NCI-H187 treated with DMSO at 0.1 percent for 48 hours (cell line): ENCODE data around the gene POU4F1.
A peak's percentile ranks its signal among the peaks of the same experiment; 100 is the strongest.
"Not testable (repeated sequence)": the region's sequence is repeated elsewhere in the genome, so short reads cannot be mapped to it uniquely, and the experiment has no call there.

Source experiments
- DNase-seq: peaks from one replicate; lab custom pipeline; 2025; lab: John Stamatoyannopoulos, UW

POU4F1 gene

GRCh38 chr13:78603240-78603957, at the start of gene POU4F1:
TSS of gene POU4F1 (minus strand) at chr13:78603552. CDS start at chr13:78603326, 226 bp downstream.
- DNase-seq: peak; percentile 86

GRCh38 chr13:78652651-78653050, 49.3 kb upstream of the POU4F1 start:
- no peak for DNase-seq

- no peak for DNase-seq
Measured at GRCh38 chr13:78650717-78651083, 47.3 kb upstream of the POU4F1 start.

- no peak for DNase-seq
Measured at GRCh38 chr13:78649997-78650716, 46.8 kb upstream of the POU4F1 start.

- not testable (repeated sequence) for DNase-seq
Measured at GRCh38 chr13:78647109-78647678, 43.8 kb upstream of the POU4F1 start.

- no peak for DNase-seq
Measured at GRCh38 chr13:78638216-78638615, 34.9 kb upstream of the POU4F1 start.

- DNase-seq: no peak
Measured at GRCh38 chr13:78636495-78636894, 33.1 kb upstream of the POU4F1 start.

- no peak for DNase-seq
Measured at GRCh38 chr13:78632996-78633395, 29.6 kb upstream of the POU4F1 start.

GRCh38 chr13:78631077-78631476, 27.7 kb upstream of the POU4F1 start:
- no peak for DNase-seq

GRCh38 chr13:78630511-78630910, 27.2 kb upstream of the POU4F1 start:
- DNase-seq: no peak

GRCh38 chr13:78625384-78625783, 22.0 kb upstream of the POU4F1 start:
- no peak for DNase-seq

- no peak for DNase-seq
Measured at GRCh38 chr13:78623132-78623531, 19.8 kb upstream of the POU4F1 start.

- no peak for DNase-seq
Measured at GRCh38 chr13:78620936-78621470, 17.7 kb upstream of the POU4F1 start.

GRCh38 chr13:78618411-78618810, 15.1 kb upstream of the POU4F1 start:
- no peak for DNase-seq

- no peak for DNase-seq
Measured at GRCh38 chr13:78611040-78611439, 7.7 kb upstream of the POU4F1 start.

- DNase-seq: no peak
Measured at GRCh38 chr13:78610381-78610883, 7.1 kb upstream of the POU4F1 start.

- DNase-seq: no peak
Measured at GRCh38 chr13:78609464-78610205, 6.3 kb upstream of the POU4F1 start.

GRCh38 chr13:78608688-78609463, 5.5 kb upstream of the POU4F1 start:
- no peak for DNase-seq

- DNase-seq: no peak
Measured at GRCh38 chr13:78608252-78608687, 4.9 kb upstream of the POU4F1 start.

- no peak for DNase-seq
Measured at GRCh38 chr13:78607409-78608251, 4.3 kb upstream of the POU4F1 start.
